ENCODE results near the gene ARAP1.

DNA sequence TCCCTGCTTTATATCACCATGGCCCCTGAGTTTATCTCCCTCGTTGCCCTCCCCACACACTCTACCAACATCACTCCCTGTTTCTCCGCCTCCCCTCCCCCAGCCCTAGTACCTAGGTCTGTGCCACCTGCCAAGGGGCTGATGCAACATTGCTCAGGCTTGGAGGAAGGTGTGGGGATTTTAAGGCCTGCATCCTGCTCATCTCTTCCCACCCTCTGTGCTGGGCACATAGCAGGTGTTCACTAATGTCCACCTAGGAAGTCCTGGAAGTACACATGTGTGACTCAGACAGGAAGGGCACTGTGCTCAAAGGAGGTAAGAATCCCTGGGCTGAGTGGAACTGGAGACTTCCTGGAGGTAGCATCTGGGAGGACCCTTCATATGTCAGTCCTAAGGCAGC, 115.0 kb downstream of the ARAP1 start:
- no peak for TF ChIP-seq EZH2 (IDR thresholded peaks at IDR 0.05; ENCODE audit: low read length, missing control alignments)
- TF ChIP-seq, protein P1, sequence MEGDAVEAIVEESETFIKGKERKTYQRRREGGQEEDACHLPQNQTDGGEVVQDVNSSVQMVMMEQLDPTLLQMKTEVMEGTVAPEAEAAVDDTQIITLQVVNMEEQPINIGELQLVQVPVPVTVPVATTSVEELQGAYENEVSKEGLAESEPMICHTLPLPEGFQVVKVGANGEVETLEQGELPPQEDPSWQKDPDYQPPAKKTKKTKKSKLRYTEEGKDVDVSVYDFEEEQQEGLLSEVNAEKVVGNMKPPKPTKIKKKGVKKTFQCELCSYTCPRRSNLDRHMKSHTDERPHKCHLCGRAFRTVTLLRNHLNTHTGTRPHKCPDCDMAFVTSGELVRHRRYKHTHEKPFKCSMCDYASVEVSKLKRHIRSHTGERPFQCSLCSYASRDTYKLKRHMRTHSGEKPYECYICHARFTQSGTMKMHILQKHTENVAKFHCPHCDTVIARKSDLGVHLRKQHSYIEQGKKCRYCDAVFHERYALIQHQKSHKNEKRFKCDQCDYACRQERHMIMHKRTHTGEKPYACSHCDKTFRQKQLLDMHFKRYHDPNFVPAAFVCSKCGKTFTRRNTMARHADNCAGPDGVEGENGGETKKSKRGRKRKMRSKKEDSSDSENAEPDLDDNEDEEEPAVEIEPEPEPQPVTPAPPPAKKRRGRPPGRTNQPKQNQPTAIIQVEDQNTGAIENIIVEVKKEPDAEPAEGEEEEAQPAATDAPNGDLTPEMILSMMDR (conservative IDR thresholded peaks at IDR 0.05 in 1 of 2, IDR thresholded peaks at IDR 0.05 in 1 of 2; ENCODE audit: low read depth in 1 of 2, low read length in 2 of 2) = no peak
